Dermis microvascular lymphatic vessel endothelial cell (primary cell): ENCODE data around the gene RPS28. TPM values are rescaled to one million over a fixed set of nuclear protein-coding genes. Genes with fewer than 3 reads are reported as not detected.
A peak's percentile ranks its signal among the peaks of the same experiment; 100 is the strongest.
"Not testable (repeated sequence)": the region's sequence is repeated elsewhere in the genome, so short reads cannot be mapped to it uniquely, and the experiment has no call there.

Experiments used
- DNase-seq, 2 donors: peaks; one replicate each; pipeline versions ENCODE4 v3.0.0 to v3.0.0-alpha.2; 2010; ENCODE audit warnings: low read depth in 2 of 2
- total RNA-seq: library from RNA; depleted of rRNA; stranded (reverse); fragments of >200 nt; gene quantifications from 2 replicates; pipeline ENCODE4 v1.2.1, GENCODE V29; 2014

Gene RPS28
- total RNA-seq, result 202 and 270 TPM in 2 replicates

GRCh38 chr19:8321067-8321985 lies at the start of gene RPS28, which contains the start of gene NDUFA7:
Gene RPS28, plus strand, starts transcription at chr19:8321496. Its CDS starts 35 bp downstream, at chr19:8321531.
Gene NDUFA7, minus strand, starts transcription at chr19:8321375. Its CDS starts 17 bp downstream, at chr19:8321358.
- DNase-seq, result peak; percentile 92 to 96

- not testable (repeated sequence) for DNase-seq
Measured at GRCh38 chr19:8276508-8276907, 44.8 kb upstream of the RPS28 start.

- DNase-seq, result not testable (repeated sequence)
Measured at GRCh38 chr19:8291337-8291736, 30.0 kb upstream of the RPS28 start.

GRCh38 chr19:8302357-8302691 lies 19.0 kb upstream of the RPS28 start:
- DNase-seq, result no peak

GRCh38 chr19:8302734-8303133 lies 18.6 kb upstream of the RPS28 start:
- no peak for DNase-seq

GRCh38 chr19:8304841-8305621 lies 16.3 kb upstream of the RPS28 start:
- no peak for DNase-seq

GRCh38 chr19:8305798-8306197 lies 15.5 kb upstream of the RPS28 start:
- DNase-seq, result no peak

GRCh38 chr19:8306235-8307054 lies 14.9 kb upstream of the RPS28 start:
- no peak for DNase-seq

GRCh38 chr19:8307400-8307964 lies 13.8 kb upstream of the RPS28 start:
- DNase-seq, result no peak

- DNase-seq, result peak; percentile 77 to 92
Measured at GRCh38 chr19:8307965-8308866, 13.1 kb upstream of the RPS28 start, which contains the start of gene CD320. Gene CD320, minus strand, starts transcription at chr19:8308358. Its CDS starts 68 bp downstream, at chr19:8308290.

- DNase-seq, result no peak
Measured at GRCh38 chr19:8308891-8309291, 12.4 kb upstream of the RPS28 start.

GRCh38 chr19:8310342-8311055 lies 10.8 kb upstream of the RPS28 start:
- no peak for DNase-seq

GRCh38 chr19:8311461-8312260 lies 9.6 kb upstream of the RPS28 start:
- DNase-seq, result peak in 1 of 2 donors; percentile 41

- not testable (repeated sequence) for DNase-seq
Measured at GRCh38 chr19:8314981-8315640, 6.2 kb upstream of the RPS28 start.

- no peak for DNase-seq
Measured at GRCh38 chr19:8316351-8317125, 4.8 kb upstream of the RPS28 start.

GRCh38 chr19:8318835-8319234 lies 2.5 kb upstream of the RPS28 start:
- not testable (repeated sequence) for DNase-seq
